Retinal pigment epithelial cell (primary cell): Measurements from ENCODE around the gene AEBP2.

Experiments
- DNase-seq: peaks from one replicate; pipeline ENCODE4 v3.0.0-alpha.2; 2010; ENCODE audit warnings: low read depth
- H3K4me3 ChIP-seq: 2 replicates; pipeline ENCODE4 v1.5.1; 2011; ENCODE audit warnings: mild to moderate bottlenecking, low read length, control low read depth, moderate library complexity
- TF ChIP-seq, protein P1 (sequence below): conservative IDR thresholded peaks from 2 replicates; pipeline ENCODE4 v1.5.1; 2011; ENCODE audit warnings: low read depth, low read length, control low read depth, inconsistent platforms

The AEBP2 gene

DNA sequence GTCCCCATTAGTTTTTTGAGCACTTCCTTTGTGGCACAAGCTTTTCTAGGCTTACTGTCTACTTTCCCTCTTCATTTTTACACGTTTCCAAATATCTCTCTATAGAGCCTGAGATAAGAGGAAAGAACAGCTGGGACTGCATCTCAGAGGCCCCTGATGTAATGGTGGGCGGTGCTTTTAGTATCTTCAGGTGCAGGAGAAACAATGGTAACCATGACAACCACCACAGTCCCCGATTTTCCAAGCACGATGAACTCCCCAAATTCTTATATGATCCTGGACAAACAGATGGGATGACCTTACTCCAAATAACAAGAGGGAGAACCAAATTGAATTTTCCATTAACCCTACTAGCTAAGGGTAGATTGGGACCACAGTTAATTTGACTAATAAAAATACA lies 103.3 kb downstream of the AEBP2 start:
- TF ChIP-seq, protein P1, sequence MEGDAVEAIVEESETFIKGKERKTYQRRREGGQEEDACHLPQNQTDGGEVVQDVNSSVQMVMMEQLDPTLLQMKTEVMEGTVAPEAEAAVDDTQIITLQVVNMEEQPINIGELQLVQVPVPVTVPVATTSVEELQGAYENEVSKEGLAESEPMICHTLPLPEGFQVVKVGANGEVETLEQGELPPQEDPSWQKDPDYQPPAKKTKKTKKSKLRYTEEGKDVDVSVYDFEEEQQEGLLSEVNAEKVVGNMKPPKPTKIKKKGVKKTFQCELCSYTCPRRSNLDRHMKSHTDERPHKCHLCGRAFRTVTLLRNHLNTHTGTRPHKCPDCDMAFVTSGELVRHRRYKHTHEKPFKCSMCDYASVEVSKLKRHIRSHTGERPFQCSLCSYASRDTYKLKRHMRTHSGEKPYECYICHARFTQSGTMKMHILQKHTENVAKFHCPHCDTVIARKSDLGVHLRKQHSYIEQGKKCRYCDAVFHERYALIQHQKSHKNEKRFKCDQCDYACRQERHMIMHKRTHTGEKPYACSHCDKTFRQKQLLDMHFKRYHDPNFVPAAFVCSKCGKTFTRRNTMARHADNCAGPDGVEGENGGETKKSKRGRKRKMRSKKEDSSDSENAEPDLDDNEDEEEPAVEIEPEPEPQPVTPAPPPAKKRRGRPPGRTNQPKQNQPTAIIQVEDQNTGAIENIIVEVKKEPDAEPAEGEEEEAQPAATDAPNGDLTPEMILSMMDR, result no peak
- DNase-seq, result no peak

GRCh38 chr12:19544353-19544752 lies 105.1 kb downstream of the AEBP2 start:
- no peak overlapping the region for H3K4me3 ChIP-seq
- TF ChIP-seq, protein P1, result no peak
- no peak for DNase-seq

More for the DNA sequence above, 103.3 kb downstream of the AEBP2 start:
- no peak overlapping the region for H3K4me3 ChIP-seq

DNA sequence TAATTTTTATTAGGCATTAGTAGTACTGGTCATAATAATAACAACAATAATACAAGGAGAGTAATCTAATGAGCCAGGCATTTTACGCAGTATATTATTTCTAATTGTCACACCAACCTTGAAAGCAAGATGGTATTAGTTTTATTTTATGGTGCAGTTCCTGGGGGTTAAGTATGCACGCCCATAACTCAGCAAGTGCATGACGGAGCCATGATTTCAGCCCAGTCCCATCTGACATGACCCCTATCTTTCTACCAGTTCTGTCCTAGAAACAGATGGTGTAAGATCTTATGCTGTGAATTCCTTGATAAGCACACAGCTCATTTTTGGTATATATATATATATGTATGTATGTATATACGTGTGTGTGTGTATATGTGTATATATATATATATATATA lies 106.0 kb downstream of the AEBP2 start:
- DNase-seq, result no peak
- H3K4me3 ChIP-seq, result no peak overlapping the region
- TF ChIP-seq, protein P1, result no peak

- no peak overlapping the region for H3K4me3 ChIP-seq
- DNase-seq, result no peak
- TF ChIP-seq, protein P1, result no peak
Measured at GRCh38 chr12:19546027-19546426, 106.7 kb downstream of the AEBP2 start.

DNA sequence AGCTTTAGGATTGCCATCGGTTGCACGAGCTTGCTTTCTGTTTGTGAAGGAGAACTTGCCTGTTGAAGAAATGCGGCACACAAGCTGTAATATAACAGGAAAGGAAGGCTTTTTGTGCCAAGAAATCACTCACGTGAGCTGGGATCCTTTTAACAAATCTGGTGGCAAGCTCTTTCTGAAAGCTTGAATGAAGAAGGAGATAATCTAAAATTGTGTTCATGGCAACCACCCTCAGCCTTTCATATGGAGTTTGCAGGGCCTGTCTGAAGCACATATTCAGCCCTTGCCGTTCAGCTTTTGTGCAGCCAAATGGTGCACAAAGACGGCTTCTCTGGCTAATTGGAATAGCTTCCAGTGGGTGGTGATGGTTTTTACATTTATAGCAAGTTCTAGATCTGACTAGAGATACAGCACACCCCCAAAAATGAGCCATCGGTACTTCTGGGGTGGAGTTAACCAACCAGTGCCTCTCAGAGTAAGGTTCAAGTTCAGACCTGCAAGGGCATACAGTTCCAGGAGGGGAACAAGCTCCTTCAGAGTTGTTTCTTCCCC lies 107.4 kb downstream of the AEBP2 start:
- DNase-seq, result no peak
- no peak overlapping the region for H3K4me3 ChIP-seq

DNA sequence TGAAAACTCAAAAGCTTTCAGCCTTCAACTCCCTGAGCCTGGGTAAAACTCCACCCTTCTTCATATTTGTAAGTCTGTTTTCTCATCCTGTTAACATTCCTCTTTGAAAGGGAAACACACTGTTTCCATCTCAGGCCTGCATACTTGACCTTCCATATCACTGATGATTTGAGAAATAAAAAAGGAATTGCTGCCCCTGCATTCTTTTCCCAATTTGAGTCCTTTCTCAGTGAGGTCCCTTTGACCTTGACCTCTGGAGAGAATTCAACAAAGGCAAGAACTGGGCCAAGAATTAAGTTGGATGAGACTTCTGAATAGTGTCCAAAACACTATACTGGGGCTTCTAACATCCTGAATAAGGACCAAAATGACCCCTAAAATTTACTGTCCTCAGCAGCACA lies 108.0 kb downstream of the AEBP2 start:
- no peak overlapping the region for H3K4me3 ChIP-seq
- TF ChIP-seq, protein P1, result no peak
- DNase-seq, result no peak

More for the DNA sequence above, 107.4 kb downstream of the AEBP2 start:
- TF ChIP-seq, protein P1, result no peak

DNA sequence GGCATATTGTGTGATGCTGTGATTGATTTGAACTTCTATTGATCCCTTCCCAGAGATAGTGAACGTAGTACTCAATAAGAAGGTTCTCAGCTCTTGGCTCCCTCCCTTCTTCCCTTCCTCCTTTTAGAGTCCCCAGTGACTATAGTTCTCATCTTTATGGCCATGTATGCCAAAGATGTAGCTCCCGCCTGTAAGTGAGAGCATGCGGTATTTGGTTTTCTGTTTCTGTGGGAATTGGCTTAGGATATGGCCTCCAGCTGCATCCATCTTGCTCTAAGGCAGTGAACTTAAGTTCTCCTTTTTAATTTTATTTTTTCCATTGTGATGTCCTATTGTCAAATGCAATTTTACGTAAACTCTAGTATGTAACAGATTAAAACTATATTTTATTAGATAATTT lies 109.5 kb downstream of the AEBP2 start:
- no peak overlapping the region for H3K4me3 ChIP-seq

More for the DNA sequence above, 109.5 kb downstream of the AEBP2 start:
- DNase-seq, result no peak
- TF ChIP-seq, protein P1, result no peak
